WTC11 (cell line): ENCODE results near the gene BMP2K. TPM values are rescaled to one million over a fixed set of nuclear protein-coding genes. Genes with fewer than 3 reads are reported as not detected.

Experiments
- ATAC-seq: fragments of 200-7000 bp; cut with Tn5 transposase; 2 replicates; pipeline ENCODE4 v1.10.0; 2021; ENCODE audit warnings: mild to moderate bottlenecking, moderate library complexity
- CTCF ChIA-PET: fragments of 300-600 bp; sonication (Branson Sonifier 250); formaldehyde crosslinking; loops from one replicate; lab custom pipeline; 2021; ENCODE audit warnings: antibody characterized with exemption; lab: Charles Lee
- POLR2A ChIA-PET: fragments of 350-600 bp; sonication (Branson Sonifier 250); formaldehyde crosslinking; loops from one replicate; lab custom pipeline; 2021; ENCODE audit warnings: antibody characterized with exemption; lab: Charles Lee
- DNase-seq: peaks from one replicate; pipeline ENCODE4 v3.0.0; 2021; ENCODE audit warnings: low spot score
- H3K27ac Mint-ChIP-seq: 2 replicates; pipeline ENCODE4 v1.8.0; 2021; ENCODE audit warnings: mixed read lengths
- H3K27me3 Mint-ChIP-seq: 2 replicates; pipeline ENCODE4 v1.8.0; 2021; ENCODE audit warnings: low read depth, mild to moderate bottlenecking, moderate library complexity, mixed read lengths
- H3K36me3 Mint-ChIP-seq: 2 replicates; pipeline ENCODE4 v1.8.0; 2021; ENCODE audit warnings: mixed read lengths
- H3K4me1 Mint-ChIP-seq: 2 replicates; pipeline ENCODE4 v1.8.0; 2022; ENCODE audit warnings: mixed read lengths
- H3K4me3 Mint-ChIP-seq: 2 replicates; pipeline ENCODE4 v1.8.0; 2021; ENCODE audit warnings: mild to moderate bottlenecking, moderate library complexity, mixed read lengths
- H3K9me3 Mint-ChIP-seq: 2 replicates; pipeline ENCODE4 v1.8.0; 2021; ENCODE audit warnings: mixed read lengths
- ATF1 ChIP-seq: sonication (generic); formaldehyde crosslinking; IDR thresholded peaks from 2 replicates; pipeline ENCODE4 v1.8.1; 2023; ENCODE audit warnings: mild to moderate bottlenecking, moderate library complexity, missing genetic modification reagents
- CREM ChIP-seq: sonication (generic); formaldehyde crosslinking; IDR thresholded peaks from 2 replicates; pipeline ENCODE4 v1.8.1; 2022; ENCODE audit warnings: mild to moderate bottlenecking, missing genetic modification reagents, moderate library complexity
- E2F5 ChIP-seq: sonication (generic); formaldehyde crosslinking; IDR thresholded peaks from 2 replicates; pipeline ENCODE4 v1.8.1; 2022; ENCODE audit warnings: mild to moderate bottlenecking, moderate library complexity, missing genetic modification reagents
- ELF4 ChIP-seq: sonication (generic); formaldehyde crosslinking; IDR thresholded peaks from 2 replicates; pipeline ENCODE4 v1.8.1; 2022; ENCODE audit warnings: low read depth, mild to moderate bottlenecking, moderate library complexity, missing genetic modification reagents
- IRF2 ChIP-seq: sonication (generic); formaldehyde crosslinking; IDR thresholded peaks from 2 replicates; pipeline ENCODE4 v1.8.0; 2022; ENCODE audit warnings: low read depth, missing genetic modification reagents, borderline replicate concordance
- MAX ChIP-seq: sonication (generic); formaldehyde crosslinking; IDR thresholded peaks from 2 replicates; pipeline ENCODE4 v1.8.0; 2022; ENCODE audit warnings: mild to moderate bottlenecking, missing genetic modification reagents
- NFATC4 ChIP-seq: fragments of 250-450 bp; sonication (Bioruptor Pico); IDR thresholded peaks from 2 replicates; pipeline ENCODE4 v1.9.0; 2021; ENCODE audit warnings: mild to moderate bottlenecking
- NFE2L1 ChIP-seq: sonication (generic); formaldehyde crosslinking; IDR thresholded peaks from 2 replicates; pipeline ENCODE4 v1.8.1; 2023; ENCODE audit warnings: missing genetic modification reagents
- NR3C1 ChIP-seq: sonication (generic); formaldehyde crosslinking; conservative IDR thresholded peaks from 2 replicates; pipeline ENCODE4 v1.8.1; 2023; ENCODE audit warnings: low read depth, mild to moderate bottlenecking, missing genetic modification reagents
- PRDM15 ChIP-seq: sonication (generic); formaldehyde crosslinking; IDR thresholded peaks from 2 replicates; pipeline ENCODE4 v1.8.0; 2022; ENCODE audit warnings: missing genetic modification reagents
- SMAD3 ChIP-seq: sonication (generic); formaldehyde crosslinking; IDR thresholded peaks from 2 replicates; pipeline ENCODE4 v1.8.0; 2022; ENCODE audit warnings: missing genetic modification reagents, mild to moderate bottlenecking, borderline replicate concordance
- SOX15 ChIP-seq: fragments of 250-450 bp; sonication (Bioruptor Pico); IDR thresholded peaks from 2 replicates; pipeline ENCODE4 v1.9.0; 2021; ENCODE audit warnings: mild to moderate bottlenecking
- SP1 ChIP-seq: sonication (generic); formaldehyde crosslinking; conservative IDR thresholded peaks from 2 replicates; pipeline ENCODE4 v1.8.1; 2022; ENCODE audit warnings: missing genetic modification reagents
- TCF7 ChIP-seq: sonication (generic); formaldehyde crosslinking; IDR thresholded peaks from 2 replicates; pipeline ENCODE4 v1.8.0; 2022; ENCODE audit warnings: mild to moderate bottlenecking, low read depth, missing genetic modification reagents, moderate library complexity
- ZBTB21 ChIP-seq: sonication (generic); formaldehyde crosslinking; IDR thresholded peaks from 2 replicates; pipeline ENCODE4 v1.8.1; 2023; ENCODE audit warnings: mild to moderate bottlenecking, missing genetic modification reagents, borderline replicate concordance
- ZNF121 ChIP-seq: sonication (generic); formaldehyde crosslinking; IDR thresholded peaks from 2 replicates; pipeline ENCODE4 v1.8.0; 2023; ENCODE audit warnings: missing genetic modification reagents
- ZNF138 ChIP-seq: sonication (generic); formaldehyde crosslinking; conservative IDR thresholded peaks from 2 replicates; pipeline ENCODE4 v1.8.1; 2022; ENCODE audit warnings: mild to moderate bottlenecking, moderate library complexity, missing genetic modification reagents
- ZNF281 ChIP-seq: sonication (generic); formaldehyde crosslinking; IDR thresholded peaks from 2 replicates; pipeline ENCODE4 v1.8.0; 2023; ENCODE audit warnings: mild to moderate bottlenecking, missing genetic modification reagents
- ZNF425 ChIP-seq: fragments of 250-450 bp; sonication (Bioruptor Pico); conservative IDR thresholded peaks from 2 replicates; pipeline ENCODE4 v1.9.0; 2021; ENCODE audit warnings: mild to moderate bottlenecking
- ZNF671 ChIP-seq: fragments of 250-450 bp; sonication (Bioruptor Pico); IDR thresholded peaks from 2 replicates; pipeline ENCODE4 v1.8.0; 2021; ENCODE audit warnings: mild to moderate bottlenecking
- total RNA-seq: library from RNA; stranded (reverse); gene quantifications from 3 replicates; pipeline ENCODE4 v1.2.3, GENCODE V29; 2021

BMP2K gene
- total RNA-seq, 1 experiment from 2014 or later = 19.9 TPM

GRCh38 chr4:78726546-78726945 is 49.6 kb upstream of the BMP2K start (continued):
- no peak for TF ChIP-seq ZNF281 (CRISPR knock-in tag)
- no peak for TF ChIP-seq SOX15 (CRISPR knock-in tag)
- no peak for TF ChIP-seq NFATC4 (CRISPR knock-in tag)
- TF ChIP-seq TCF7 (CRISPR knock-in tag) = no peak
- TF ChIP-seq SP1 (CRISPR knock-in tag) = no peak
- no peak for TF ChIP-seq NFE2L1

GRCh38 chr4:78732332-78733104 is 43.6 kb upstream of the BMP2K start:
- H3K4me1 Mint-ChIP-seq = no peaks in the 10 kb centered on the region
- no peak overlapping the region for H3K4me3 Mint-ChIP-seq
- ChIA-PET POLR2A (no interaction called here), CTCF (no interaction called here)
- no peak for DNase-seq
- no peaks in the 10 kb centered on the region for H3K36me3 Mint-ChIP-seq
- TF ChIP-seq CREM (CRISPR knock-in tag) (no peak), ZNF671 (CRISPR knock-in tag) (no peak), TCF7 (CRISPR knock-in tag) (no peak), E2F5 (no peak), PRDM15 (CRISPR knock-in tag) (no peak), MAX (CRISPR knock-in tag) (no peak), SMAD3 (no peak), ZBTB21 (CRISPR knock-in tag) (no peak)
- no peak for ATAC-seq
- no peak overlapping the region for H3K27ac Mint-ChIP-seq
- no peaks in the 10 kb centered on the region for H3K9me3 Mint-ChIP-seq
- no peaks in the 10 kb centered on the region for H3K27me3 Mint-ChIP-seq

- H3K27me3 Mint-ChIP-seq = no peaks in the 10 kb centered on the region
- no peaks in the 10 kb centered on the region for H3K9me3 Mint-ChIP-seq
- no peaks in the 10 kb centered on the region for H3K36me3 Mint-ChIP-seq
- no peak overlapping the region for H3K4me3 Mint-ChIP-seq
- ChIA-PET POLR2A (no interaction called here), CTCF (no interaction called here)
- ATAC-seq (no peak), DNase-seq (no peak)
- no peaks in the 10 kb centered on the region for H3K4me1 Mint-ChIP-seq
- H3K27ac Mint-ChIP-seq = no peak overlapping the region
- no peak for TF ChIP-seq NFATC4 (CRISPR knock-in tag)
- TF ChIP-seq ZNF281 (CRISPR knock-in tag) = no peak
- TF ChIP-seq ZNF425 (CRISPR knock-in tag) = no peak
- no peak for TF ChIP-seq ELF4 (CRISPR knock-in tag)
- no peak for TF ChIP-seq ZNF138
- no peak for TF ChIP-seq CREM (CRISPR knock-in tag)
- no peak for TF ChIP-seq ATF1 (CRISPR knock-in tag)
- no peak for TF ChIP-seq ZNF121
- TF ChIP-seq IRF2 (CRISPR knock-in tag) = no peak
- TF ChIP-seq NR3C1 (CRISPR knock-in tag) = no peak
Measured at GRCh38 chr4:78734441-78735162, 41.5 kb upstream of the BMP2K start.
